Jurkat, Clone E6-1 (cell line): Measurements from ENCODE around the gene SLC16A7.

ENCODE experiments used
- DNase-seq: peaks from one replicate; pipeline ENCODE4 v3.0.0-alpha.2; 2011; ENCODE audit warnings: low read depth, low spot score
- H3K4me3 ChIP-seq: 2 replicates; pipeline ENCODE4 v1.5.1; 2011; ENCODE audit warnings: mild to moderate bottlenecking, low read length, control low read depth, moderate library complexity

SLC16A7 gene

GRCh38 chr12:59787610-59788009 lies 191.8 kb downstream of the SLC16A7 start:
- no peak overlapping the region for H3K4me3 ChIP-seq
- DNase-seq = no peak

- no peak overlapping the region for H3K4me3 ChIP-seq
- DNase-seq = no peak
Measured at GRCh38 chr12:59792647-59793046, 196.8 kb downstream of the SLC16A7 start.

- no peak for DNase-seq
- H3K4me3 ChIP-seq = no peak overlapping the region
Measured at GRCh38 chr12:59803735-59804134, 207.9 kb downstream of the SLC16A7 start.

GRCh38 chr12:59808317-59808910 lies 212.6 kb downstream of the SLC16A7 start:
- no peak overlapping the region for H3K4me3 ChIP-seq
- peak; percentile 31 for DNase-seq

DNA sequence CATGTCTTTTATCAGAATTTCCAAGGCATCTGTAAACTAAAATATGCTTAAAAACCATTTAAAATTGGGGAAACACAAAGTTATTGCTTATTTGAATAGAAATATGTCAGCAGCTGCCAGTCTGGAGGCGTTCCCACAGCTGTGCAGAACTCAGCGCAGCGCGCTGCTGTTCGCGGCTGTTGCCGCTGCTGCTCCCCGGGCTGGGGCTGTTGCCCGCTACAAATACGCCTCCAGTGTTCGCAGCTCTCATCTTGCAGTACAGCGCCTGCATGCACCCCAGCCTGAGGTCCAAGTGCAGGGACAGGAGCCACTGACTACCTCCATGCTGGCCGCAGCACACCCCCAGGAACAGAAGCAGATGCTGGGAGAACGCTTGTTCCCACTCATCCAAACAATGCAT lies 216.2 kb downstream of the SLC16A7 start:
- no peak overlapping the region for H3K4me3 ChIP-seq
- DNase-seq = no peak

DNA sequence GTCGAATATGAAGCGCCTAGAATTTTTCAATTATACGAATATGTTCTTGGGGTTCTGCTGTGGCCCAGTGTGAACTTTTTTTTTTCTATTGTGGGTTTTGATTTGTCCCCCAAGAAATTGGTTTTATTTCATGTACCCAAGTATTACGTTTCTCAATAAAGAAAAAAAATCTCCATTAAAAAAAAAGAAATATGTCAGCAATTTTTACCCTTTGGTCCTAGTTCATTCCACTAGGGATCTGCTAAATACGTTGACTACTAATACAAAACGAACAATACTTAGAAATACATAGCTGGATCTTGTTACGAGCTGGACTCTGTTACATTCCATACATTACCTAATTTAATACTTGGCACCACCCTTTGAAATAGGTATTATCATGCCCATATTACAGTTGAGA lies 216.9 kb downstream of the SLC16A7 start:
- no peak for DNase-seq
- H3K4me3 ChIP-seq = no peak overlapping the region

DNA sequence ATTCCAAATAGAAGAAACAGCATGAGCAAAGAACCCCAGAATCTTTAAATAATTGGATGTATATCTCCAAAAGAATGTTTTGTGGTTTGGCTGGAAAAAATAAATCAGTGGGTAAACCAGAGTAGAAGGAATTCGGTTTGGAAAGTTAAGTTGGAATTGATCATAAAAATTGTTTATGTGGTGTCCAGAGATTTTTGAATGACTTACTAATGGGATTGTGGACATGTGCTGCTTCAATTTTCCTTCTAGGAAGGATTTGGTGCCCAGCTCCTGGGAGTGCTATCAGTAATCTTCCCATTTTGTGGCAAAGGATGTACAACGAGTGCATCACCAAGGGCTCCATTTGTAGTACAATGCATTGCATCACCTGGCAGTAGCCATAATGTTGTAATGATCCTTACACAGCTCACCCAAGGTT lies 224.8 kb downstream of the SLC16A7 start:
- H3K4me3 ChIP-seq = no peak overlapping the region
- no peak for DNase-seq

DNA sequence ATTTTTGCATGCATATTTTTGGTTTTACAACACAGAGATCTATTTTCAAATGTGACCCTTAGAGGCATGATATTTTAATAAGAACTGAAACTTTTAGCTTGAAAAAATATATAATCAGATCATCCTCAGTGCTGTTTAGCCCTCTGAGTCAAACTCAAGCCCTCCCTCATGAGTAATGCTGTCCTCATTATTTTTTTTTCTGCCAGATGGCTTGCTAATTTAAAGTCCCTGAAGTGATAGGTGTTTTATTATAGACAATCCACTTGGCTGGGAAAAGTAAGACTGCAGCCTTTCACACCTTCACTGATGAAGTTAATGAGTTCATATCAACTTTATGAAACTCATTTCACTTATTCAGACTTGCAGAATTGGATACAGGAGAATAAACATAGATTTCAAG lies 227.7 kb downstream of the SLC16A7 start:
- no peak for DNase-seq
- H3K4me3 ChIP-seq = no peak overlapping the region

GRCh38 chr12:59827767-59828166 lies 231.9 kb downstream of the SLC16A7 start:
- H3K4me3 ChIP-seq = no peak overlapping the region
- DNase-seq = no peak

GRCh38 chr12:59828521-59828920 lies 232.7 kb downstream of the SLC16A7 start:
- no peak for DNase-seq
- no peak overlapping the region for H3K4me3 ChIP-seq

DNA sequence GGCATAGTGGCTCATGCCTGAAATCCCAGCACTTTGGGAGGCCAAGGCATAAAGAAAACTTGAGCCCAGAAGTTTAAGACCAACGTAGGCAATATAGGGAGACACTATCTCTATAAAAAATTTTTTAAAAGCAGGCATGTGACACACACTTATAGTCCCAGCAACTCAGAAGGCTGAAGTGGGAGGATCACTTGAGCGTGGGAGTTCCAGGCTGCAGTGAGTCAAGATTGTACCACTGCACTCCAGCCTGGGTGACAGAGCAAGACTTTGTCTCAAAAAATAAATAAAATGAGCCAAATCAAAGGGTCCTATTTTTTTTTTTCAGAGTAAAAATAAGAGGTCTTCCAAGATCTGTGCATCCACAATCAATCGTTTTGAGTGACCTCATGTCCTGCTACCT lies 237.6 kb downstream of the SLC16A7 start:
- no peak for DNase-seq
- no peak overlapping the region for H3K4me3 ChIP-seq

- H3K4me3 ChIP-seq = no peak overlapping the region
- DNase-seq = peak; percentile 37
Measured at GRCh38 chr12:59834659-59835474, 239.0 kb downstream of the SLC16A7 start.
